ENCODE data around the gene KCNQ1. TPM values are rescaled to one million over a fixed set of nuclear protein-coding genes. Genes with fewer than 3 reads are reported as not detected.

Gene KCNQ1
- total and polyA plus RNA-seq, 9 of the 15 experiments (the other 6 are each of a cell fraction or from before 2014, with no cell fraction given) = 0.44 TPM; not detected in 8

- 20% methylated on average over 18 of the region's 22 CpGs for WGBS (ENCODE audit: insufficient coverage, low coverage, missing lambda C conversion rate)
- ATAC-seq = no peak
- Histone ChIP-seq H3K79me2 (ENCODE audit: control insufficient read depth, insufficient read depth, low read length) (no peaks in the 10 kb centered on the region), H4K20me1 (replicated peaks; ENCODE audit: control insufficient read depth, insufficient read depth, low read length) (peaks cover 10% of the 10 kb centered on the region; the same call in 1 of the 2 replicates), H3K27me3 (ENCODE audit: control insufficient read depth in 2 of 2, insufficient read depth in 2 of 2, low read length in 2 of 2) (peaks cover 4 to 43% of the 10 kb centered on the region in 2 experiments; a peak in 4 of 5 replicates), H3K9me3 (replicated peaks; ENCODE audit: control insufficient read depth, insufficient read depth, low read depth, low read length) (no peaks in the 10 kb centered on the region), H3K4me1 (replicated peaks in 1 of 2; ENCODE audit: control insufficient read depth in 2 of 2, insufficient read depth in 2 of 2, low read length in 2 of 2) (peaks cover 0 to 76% of the 10 kb centered on the region in 2 experiments; a peak in 2 of 5 replicates), H3K27ac (ENCODE audit: extremely low read depth, low read depth, low read length) (no peak overlapping the region), H2AFZ (ENCODE audit: low read depth, low read length) (no peak overlapping the region), H3K36me3 (ENCODE audit: control insufficient read depth, insufficient read depth, low read length) (no peaks in the 10 kb centered on the region), H3K4me2 (ENCODE audit: insufficient read depth, low read length) (no peak overlapping the region), H3K4me3 (no peak overlapping the region), H3K9me1 (ENCODE audit: control insufficient read depth, insufficient read depth, low read length) (no peaks in the 10 kb centered on the region), H3K9ac (ENCODE audit: insufficient read depth in 1 of 2, low read depth in 2 of 2, low read length in 2 of 2) (no peak overlapping the region)
- TF ChIP-seq, protein P1, sequence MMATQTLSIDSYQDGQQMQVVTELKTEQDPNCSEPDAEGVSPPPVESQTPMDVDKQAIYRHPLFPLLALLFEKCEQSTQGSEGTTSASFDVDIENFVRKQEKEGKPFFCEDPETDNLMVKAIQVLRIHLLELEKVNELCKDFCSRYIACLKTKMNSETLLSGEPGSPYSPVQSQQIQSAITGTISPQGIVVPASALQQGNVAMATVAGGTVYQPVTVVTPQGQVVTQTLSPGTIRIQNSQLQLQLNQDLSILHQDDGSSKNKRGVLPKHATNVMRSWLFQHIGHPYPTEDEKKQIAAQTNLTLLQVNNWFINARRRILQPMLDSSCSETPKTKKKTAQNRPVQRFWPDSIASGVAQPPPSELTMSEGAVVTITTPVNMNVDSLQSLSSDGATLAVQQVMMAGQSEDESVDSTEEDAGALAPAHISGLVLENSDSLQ (IDR thresholded peaks at IDR 0.05) = peak; percentile 15; the same call in 1 of the 2 replicates
- TF ChIP-seq MEIS2 (IDR thresholded peaks at IDR 0.05; ENCODE audit: partially characterized antibody) = peak; percentile 3
- TF ChIP-seq YY1 (IDR thresholded peaks at IDR 0.05; ENCODE audit: borderline replicate concordance in 1 of 3, control insufficient read depth in 1 of 3, extremely low read depth in 1 of 3, insufficient read depth in 3 of 3, insufficient read length in 1 of 3, insufficient replicate concordance in 2 of 3, low read depth in 1 of 3, low read length in 2 of 3) = no peak
- no peak for TF ChIP-seq MCM3 (IDR thresholded peaks at IDR 0.05)
- TF ChIP-seq NFIC (IDR thresholded peaks at IDR 0.05) = peak; percentile 69
- intact Hi-C loops (cut with micrococcal nuclease) (no loop called here), in situ Hi-C loops (cut with MboI) (no loop called here)
- BruUV-seq (replicated peaks) = no TSS peak
- DNase-seq (ENCODE audit: extremely low read depth in 1 of 4, low spot score in 3 of 4) = no peak
- CTCF ChIA-PET (ENCODE audit: low intra/inter-chr PET ratio) = no interaction called here
- FAIRE-seq = no peak
- POLR2A ChIA-PET = interaction anchor here (0.8 to 1.0 kb wide), 2 partner anchors 12 to 196 kb away, joined by 3 to 4 read pairs; no protein-coding TSS in a partner anchor
Measured at GRCh38 chr11:2577991-2578928, 133.5 kb downstream of the KCNQ1 start.
